Right renal cortex interstitium (tissue), 3 donors: ENCODE data around the gene PRR19. TPM values are rescaled to one million over a fixed set of nuclear protein-coding genes. Genes with fewer than 3 reads are reported as not detected.

Experiments
- DNase-seq, 3 donors: peaks; one replicate each; pipeline ENCODE4 v3.0.0-alpha.2; 2013; ENCODE audit warnings: low read depth in 3 of 3, low spot score in 2 of 3
- polyA plus RNA-seq, 3 donors: library from polyadenylated mRNA; unstranded; fragments of 120-200 nt; gene quantifications; one replicate each; pipeline ENCODE4 v1.2.1, GENCODE V29; 2013; ENCODE audit not compliant: insufficient read length in 3 of 3

PRR19 gene
- polyA plus RNA-seq, 3 donors, result 0.86 to 1.6 (median 1.3) TPM

DNA sequence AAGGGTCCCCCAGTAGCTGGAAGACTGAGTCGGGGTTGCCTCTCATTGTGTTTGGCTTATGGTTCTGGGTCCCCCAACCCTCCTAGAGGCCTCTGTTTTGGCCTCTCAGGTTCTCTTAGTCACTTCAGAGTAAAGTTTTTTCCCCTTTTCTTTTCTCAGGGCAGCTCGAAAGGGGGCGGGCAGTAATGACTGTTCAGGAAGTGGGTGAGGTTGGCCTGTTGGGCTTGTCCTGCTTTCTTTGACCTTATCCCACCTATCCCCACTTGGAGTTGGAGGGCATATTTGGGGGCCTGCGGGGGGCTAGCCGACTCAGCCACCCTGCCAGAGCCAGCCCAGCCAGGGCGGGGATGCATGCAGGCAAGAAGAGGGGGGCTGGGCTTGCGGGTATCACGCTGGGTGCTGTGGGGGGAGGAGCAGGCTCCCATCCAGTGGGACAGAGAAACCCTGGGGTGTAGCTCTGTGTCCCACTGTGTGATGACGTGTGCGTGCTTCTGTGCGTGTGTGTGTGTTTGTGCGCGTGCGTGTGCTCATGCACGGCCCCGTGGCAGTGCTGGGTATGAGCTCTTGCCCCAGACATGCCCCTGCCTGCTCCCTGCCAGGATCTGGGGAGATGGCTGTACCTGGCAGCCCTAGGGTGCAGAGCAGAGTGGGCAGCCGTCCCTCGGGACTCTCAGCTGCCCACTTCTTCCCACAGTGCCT is 31.4 kb upstream of the PRR19 start:
- no peak for DNase-seq

- no peak for DNase-seq
Observed at GRCh38 chr19:42271045-42271419, 30.9 kb upstream of the PRR19 start.

- DNase-seq, result no peak
Observed at GRCh38 chr19:42271861-42272534, 29.9 kb upstream of the PRR19 start.

GRCh38 chr19:42272535-42272897 is 29.4 kb upstream of the PRR19 start:
- DNase-seq, result no peak

GRCh38 chr19:42272989-42273406 is 28.9 kb upstream of the PRR19 start:
- no peak for DNase-seq

- DNase-seq, result no peak
Observed at GRCh38 chr19:42273407-42274064, 28.4 kb upstream of the PRR19 start.

GRCh38 chr19:42274065-42274682 is 27.8 kb upstream of the PRR19 start:
- no peak for DNase-seq

DNA sequence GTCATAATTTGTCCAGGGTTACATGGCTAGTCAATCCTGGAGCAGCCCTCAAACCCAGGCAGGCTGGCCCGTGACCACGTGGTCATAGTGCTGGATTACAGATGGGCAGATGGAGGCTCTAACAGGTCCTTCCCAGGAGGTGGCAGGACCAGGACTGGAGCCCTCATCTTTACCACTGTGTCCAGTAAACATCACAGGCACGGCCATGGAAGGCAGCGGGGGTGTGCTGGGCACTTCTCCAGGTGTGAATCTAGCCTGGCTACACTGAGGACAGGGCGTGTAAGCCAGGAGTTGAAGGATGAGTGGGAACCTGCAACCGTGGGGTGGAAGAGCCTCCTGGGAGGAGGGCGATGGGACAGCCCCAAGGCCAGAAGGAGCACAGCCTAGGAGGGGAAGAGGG is 26.8 kb upstream of the PRR19 start:
- DNase-seq, result no peak

DNA sequence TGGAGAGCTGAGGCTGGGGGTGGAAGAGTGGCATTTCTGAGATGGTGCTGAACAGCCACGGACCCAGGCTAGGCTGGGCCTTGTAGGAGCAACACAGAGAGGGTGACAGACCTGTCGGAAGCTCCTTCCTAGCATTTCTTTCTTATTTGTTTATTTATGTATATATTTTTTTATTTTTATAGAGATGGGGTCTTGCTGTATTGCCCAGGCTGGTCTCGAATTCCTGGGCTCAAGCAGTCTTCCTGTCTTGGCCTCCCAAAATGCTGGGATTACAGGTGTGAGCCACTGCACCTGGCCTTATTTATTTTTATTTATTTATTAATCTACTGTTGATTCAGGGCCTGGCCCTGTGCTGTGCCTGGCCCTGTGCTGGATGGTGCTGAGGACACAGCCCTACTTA is 26.4 kb upstream of the PRR19 start:
- DNase-seq, result no peak

DNA sequence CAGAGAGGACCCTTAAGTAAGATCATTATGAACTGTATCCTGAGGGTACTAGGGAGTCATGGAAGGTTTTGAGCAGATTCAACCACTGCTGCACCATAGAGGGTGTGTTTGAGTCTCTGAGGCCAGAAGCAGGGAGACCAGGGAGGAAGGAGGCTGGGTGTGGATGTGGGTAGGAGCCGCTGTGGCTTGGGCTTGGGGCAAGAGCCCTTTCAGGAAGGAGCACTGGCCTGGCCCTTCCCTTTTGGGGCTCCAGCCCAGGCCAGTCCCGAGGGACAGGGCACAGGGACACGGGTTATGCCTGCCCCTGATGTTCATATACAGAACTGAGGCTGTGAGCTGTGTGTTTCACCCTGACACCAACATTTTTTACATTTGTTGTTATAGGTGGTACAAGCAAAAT is 25.6 kb upstream of the PRR19 start:
- no peak for DNase-seq

DNA sequence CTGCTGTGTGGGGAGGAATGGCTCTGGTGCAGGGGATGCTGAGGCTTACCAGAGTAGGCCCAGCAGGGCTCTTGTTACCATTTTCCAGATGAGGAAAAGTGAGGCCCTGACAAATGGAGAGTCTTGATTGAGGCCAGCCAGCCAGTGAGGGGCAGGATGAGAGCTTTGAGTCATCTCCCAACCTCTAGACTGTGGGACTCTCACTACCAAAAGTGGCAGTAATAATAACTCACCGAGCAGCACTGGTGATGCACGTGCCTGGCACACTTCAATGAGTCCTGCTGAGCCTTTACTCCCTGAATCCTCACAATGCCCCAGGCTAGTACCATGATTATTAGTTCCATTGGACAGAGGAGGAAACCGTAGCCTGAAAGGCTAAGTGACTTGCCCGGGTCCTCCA is 25.1 kb upstream of the PRR19 start:
- no peak for DNase-seq

DNA sequence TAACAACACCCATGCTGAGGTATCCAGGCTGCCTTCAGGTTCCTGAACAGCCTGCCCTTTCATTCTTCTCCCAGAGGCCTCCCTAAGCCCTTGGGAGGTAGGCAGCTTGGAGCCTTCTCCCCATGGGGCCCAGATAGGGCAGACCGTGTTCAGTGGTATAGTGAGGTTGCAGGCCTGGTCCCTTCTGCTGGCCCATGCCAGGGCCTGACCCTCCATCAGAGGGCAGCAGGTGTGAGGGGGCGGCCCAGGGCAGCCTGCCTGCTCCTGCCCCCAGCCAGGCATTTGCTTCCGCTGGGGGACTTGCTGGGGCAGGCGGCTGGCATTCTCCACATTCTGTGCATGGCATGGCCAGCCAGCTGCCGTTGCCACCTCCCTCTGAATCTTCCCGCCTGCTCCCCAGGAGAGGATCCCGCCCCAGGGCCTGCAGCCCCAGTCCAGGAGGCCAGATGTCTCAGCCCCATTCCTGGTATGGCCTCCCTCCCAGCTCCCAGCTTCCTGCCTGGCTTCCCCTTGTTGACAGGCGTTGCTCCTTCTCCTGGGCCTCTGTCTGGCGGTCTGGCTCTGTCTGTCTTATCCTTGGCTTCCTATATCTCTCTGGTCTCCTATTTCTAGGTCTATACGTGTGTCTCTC is 24.0 kb upstream of the PRR19 start:
- DNase-seq, result no peak

DNA sequence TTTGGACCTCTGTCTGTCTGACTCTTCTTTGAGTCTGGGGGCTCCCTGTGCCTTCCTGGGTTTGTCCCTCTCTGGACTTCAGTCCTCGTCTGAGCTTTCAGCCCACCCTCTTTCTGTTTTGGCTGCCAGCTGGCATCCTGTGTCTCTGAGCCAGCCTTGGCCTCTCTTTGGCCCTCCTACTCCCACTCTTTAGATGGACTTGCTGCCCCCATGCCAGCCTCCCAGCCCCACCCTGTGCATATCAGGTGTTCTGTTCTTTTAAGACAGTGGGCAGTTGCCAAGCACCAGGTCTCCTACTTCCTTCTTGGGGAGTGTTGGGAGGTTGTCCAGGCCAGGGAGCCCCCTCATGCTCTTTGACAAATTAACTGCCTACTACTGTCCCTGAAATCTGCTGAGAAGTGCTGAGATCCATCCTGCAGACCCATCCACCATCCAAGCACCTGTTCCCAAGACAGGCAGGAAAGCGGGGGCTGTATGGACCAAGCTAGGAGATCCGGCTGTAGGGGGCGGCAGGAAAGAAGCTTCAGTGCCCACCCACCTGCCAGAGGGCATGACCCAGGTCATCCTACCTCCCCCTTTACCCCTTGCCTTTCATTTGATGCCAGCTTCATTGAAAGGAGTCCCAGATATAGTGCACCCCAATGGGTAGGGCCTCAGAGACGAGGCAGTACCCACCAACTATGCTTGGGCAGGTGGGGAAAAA is 23.3 kb upstream of the PRR19 start:
- no peak for DNase-seq

GRCh38 chr19:42279155-42279901 is 22.6 kb upstream of the PRR19 start:
- no peak for DNase-seq

DNA sequence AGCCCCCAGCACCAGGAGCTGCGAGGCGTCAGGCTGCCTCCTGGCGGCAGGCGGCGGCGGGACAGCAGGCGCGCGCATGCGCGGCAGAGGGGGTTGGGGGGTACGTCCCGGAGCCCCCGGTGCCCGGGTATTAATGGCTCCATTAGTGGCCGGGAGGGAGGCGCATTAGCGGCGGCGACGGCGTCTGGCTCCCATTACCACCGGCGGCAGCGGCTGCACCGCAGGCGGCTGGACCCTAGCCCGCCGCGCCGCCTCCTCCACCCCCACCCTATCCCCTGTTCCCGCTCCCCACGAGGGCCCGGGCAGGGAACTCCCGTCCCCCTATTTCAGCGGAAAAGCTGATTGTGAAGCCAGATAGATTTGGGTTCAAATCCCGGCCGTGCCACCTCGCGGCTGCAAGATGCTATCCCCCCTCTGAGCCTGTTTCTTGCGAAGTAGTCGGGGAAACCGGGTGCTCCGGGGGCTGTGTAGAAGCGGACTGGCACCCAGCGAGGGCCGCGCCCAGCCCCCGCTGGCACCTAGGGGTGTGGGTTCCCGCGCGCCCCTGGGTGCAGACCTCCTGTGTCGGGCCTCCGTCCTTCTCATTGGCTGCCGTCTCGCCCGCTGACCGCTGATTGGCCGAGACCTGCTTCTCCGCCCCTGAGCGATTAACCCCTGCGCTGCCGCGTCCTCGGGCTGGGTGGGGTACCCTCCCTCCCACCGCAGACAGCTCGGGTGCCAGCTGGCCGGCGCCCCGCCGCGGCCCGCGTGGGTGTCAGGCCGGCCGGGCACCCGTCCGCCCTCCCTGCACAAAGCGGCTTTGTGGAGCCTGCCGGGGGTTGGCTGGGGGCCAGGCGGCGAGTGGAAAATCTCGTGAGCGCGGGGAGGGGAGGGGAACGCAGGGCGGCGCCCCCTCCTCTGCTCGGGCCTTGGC is 21.8 kb upstream of the PRR19 start:
- no peak for DNase-seq

- DNase-seq, result no peak
Observed at GRCh38 chr19:42280815-42281145, 21.2 kb upstream of the PRR19 start.

DNA sequence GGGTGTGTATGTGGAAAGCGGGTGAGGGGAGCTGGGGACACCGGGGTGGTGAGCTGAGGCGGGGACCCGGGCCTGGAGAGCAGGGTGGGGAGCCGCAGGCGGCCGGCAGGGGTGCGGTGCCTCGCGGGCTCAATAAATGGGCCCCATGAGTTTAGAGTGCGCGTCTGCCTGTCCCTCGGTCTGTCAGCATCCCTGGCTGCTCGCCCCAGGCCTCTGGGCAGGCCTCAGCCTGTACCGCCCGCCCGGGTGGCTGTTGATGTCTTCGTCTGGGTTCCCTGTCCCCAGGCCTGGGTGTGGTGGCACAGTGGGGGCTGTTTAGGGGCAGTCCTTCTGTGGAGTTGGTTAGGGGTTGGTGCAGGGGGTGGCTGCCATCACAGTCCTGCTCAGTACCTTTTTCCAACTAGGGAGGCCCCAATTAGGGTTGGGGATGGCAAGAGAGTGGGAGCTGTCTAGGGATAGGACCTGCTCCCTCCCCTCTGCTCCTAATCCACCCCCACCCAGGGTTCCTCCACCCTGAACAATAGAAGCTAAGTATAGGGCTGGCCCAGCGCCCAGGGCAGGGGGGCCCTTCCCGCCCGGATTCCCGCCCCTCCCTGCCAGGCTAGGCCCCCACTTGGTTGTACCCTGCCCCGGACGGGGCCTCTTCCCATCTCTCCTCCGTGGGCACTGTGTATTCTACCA is 20.6 kb upstream of the PRR19 start:
- DNase-seq, result no peak
